B cell (primary cell): ENCODE results near the gene HEPN1. TPM values are rescaled to one million over a fixed set of nuclear protein-coding genes. Genes with fewer than 3 reads are reported as not detected.

Experiments
- ATAC-seq: fragments of 200-7000 bp; cut with Tn5 transposase; one replicate; pipeline ENCODE4 v1.10.0; 2021; ENCODE audit warnings: low read depth, mild to moderate bottlenecking, moderate number of reproducible peaks, moderate library complexity
- CTCF ChIA-PET: fragments of 350-600 bp; sonication (Branson Sonifier 250); formaldehyde crosslinking; loops from one replicate; lab custom pipeline; 2021; ENCODE audit warnings: antibody characterized with exemption, inconsistent platforms; lab: Charles Lee
- POLR2A ChIA-PET: fragments of 350-600 bp; sonication (Branson Sonifier 250); formaldehyde crosslinking; loops from one replicate; lab custom pipeline; 2021; ENCODE audit warnings: antibody characterized with exemption; lab: Charles Lee
- DNase-seq: peaks from one replicate; pipeline ENCODE4 v3.0.0; 2013
- H2AFZ ChIP-seq: 2 replicates; pipeline ENCODE4 v1.6.1; 2012; ENCODE audit warnings: mild to moderate bottlenecking, low read depth, low read length; ENCODE audit not compliant: insufficient read depth, poor library complexity, severe bottlenecking
- H3K27ac ChIP-seq, 2 donors: 1 replicate in 1 of 2; 2 replicates in 1 of 2; pipeline ENCODE4 v1.5.1; 2012 to 2013; ENCODE audit warnings: low read length in 2 of 2, mild to moderate bottlenecking in 2 of 2, moderate library complexity in 1 of 2
- H3K27me3 ChIP-seq, 4 experiments: fragments of 200-600 bp in 1 of 4; sonication (generic) in 1 of 4; replicated peaks in 1 of 4; 1 replicate in 2 of 4; 2 replicates in 2 of 4; pipeline versions ENCODE4 v1.6.1 to v1.7.0; 2013 to 2016; ENCODE audit warnings: low read length in 3 of 4, mild to moderate bottlenecking in 2 of 4, mixed read lengths in 1 of 4, moderate library complexity in 1 of 4; ENCODE audit not compliant: insufficient read depth in 4 of 4, control insufficient read depth in 3 of 4; ENCODE audit errors: control extremely low read depth in 1 of 4
- H3K36me3 ChIP-seq, 2 experiments: replicated peaks in 1 of 2; 1 replicate in 1 of 2; 2 replicates in 1 of 2; pipeline versions ENCODE4 v1.6.1 to v1.7.1; 2013; ENCODE audit warnings: low read length in 1 of 2; ENCODE audit not compliant: insufficient read depth in 2 of 2, control insufficient read depth in 1 of 2; ENCODE audit errors: control extremely low read depth in 1 of 2, extremely low read depth in 1 of 2
- H3K4me1 ChIP-seq, 2 donors: fragments of 200-600 bp in 1 of 2; sonication (generic) in 1 of 2; 1 replicate in 1 of 2; 2 replicates in 1 of 2; pipeline versions ENCODE4 v1.5.1 to v1.6.1; 2013 to 2017; ENCODE audit warnings: low read length in 2 of 2; ENCODE audit not compliant: control insufficient read depth in 2 of 2, insufficient read depth in 2 of 2
- H3K4me2 ChIP-seq: replicated peaks from 2 replicates; pipeline ENCODE3; 2012; ENCODE audit warnings: mild to moderate bottlenecking, low read depth, low read length; ENCODE audit not compliant: poor library complexity, severe bottlenecking
- H3K4me3 ChIP-seq, 5 experiments: fragments of 200-600 bp in 1 of 5; sonication (generic) in 1 of 5; 1 replicate in 3 of 5; 2 replicates in 2 of 5; pipeline versions ENCODE4 v1.5.1 to v1.7.0; 2011 to 2016; ENCODE audit warnings: low read length in 4 of 5, mild to moderate bottlenecking in 4 of 5, low read depth in 2 of 5, control low read depth in 1 of 5, moderate library complexity in 1 of 5; ENCODE audit not compliant: insufficient read depth in 1 of 5; ENCODE audit errors: control extremely low read depth in 1 of 5, extremely low read depth in 1 of 5
- H3K79me2 ChIP-seq: fragments of 200-600 bp; sonication (generic); one replicate; pipeline ENCODE4 v1.6.0; 2016; ENCODE audit warnings: low read length; ENCODE audit not compliant: control insufficient read depth, insufficient read depth
- H3K9ac ChIP-seq: fragments of 200-600 bp; sonication (generic); 2 replicates; pipeline ENCODE4 v1.6.1; 2017; ENCODE audit warnings: mild to moderate bottlenecking, low read length, moderate library complexity
- H3K9me3 ChIP-seq, 3 donors: one replicate each; pipeline versions ENCODE4 v1.6.1 to v1.7.1; 2013; ENCODE audit warnings: low read length in 2 of 3; ENCODE audit not compliant: control insufficient read depth in 2 of 3, insufficient read depth in 1 of 3; ENCODE audit errors: control extremely low read depth in 1 of 3
- H4K20me1 ChIP-seq: 2 replicates; pipeline ENCODE4 v1.6.0; 2012; ENCODE audit warnings: mild to moderate bottlenecking, low read length; ENCODE audit not compliant: insufficient read depth, control insufficient read depth, poor library complexity, severe bottlenecking
- H3K27ac Mint-ChIP-seq: one replicate; pipeline ENCODE4 v1.8.0; 2021; ENCODE audit warnings: mixed read lengths
- H3K27me3 Mint-ChIP-seq: one replicate; pipeline ENCODE4 v1.8.0; 2021; ENCODE audit warnings: mixed read lengths
- H3K4me1 Mint-ChIP-seq: one replicate; pipeline ENCODE4 v1.8.0; 2021; ENCODE audit warnings: mixed read lengths
- H3K4me3 Mint-ChIP-seq: one replicate; pipeline ENCODE4 v1.8.0; 2021; ENCODE audit warnings: mixed read lengths
- H3K9me3 Mint-ChIP-seq: one replicate; pipeline ENCODE4 v1.8.0; 2022; ENCODE audit warnings: mixed read lengths; ENCODE audit not compliant: insufficient read depth
- EZH2 ChIP-seq: IDR thresholded peaks from 2 replicates; pipeline ENCODE4 v1.6.1; 2012; ENCODE audit warnings: borderline replicate concordance, low read depth, mild to moderate bottlenecking, moderate library complexity, low read length; ENCODE audit not compliant: insufficient read depth, poor library complexity, severe bottlenecking
- WGBS: methylation state at CpG from one replicate; pipeline ENCODE4 v1.1.5; 2013; ENCODE audit warnings: missing lambda C conversion rate; ENCODE audit not compliant: insufficient coverage; 5-methylcytosine and 5-hydroxymethylcytosine counted together
- intact Hi-C: fragments of 100-400 bp; cut with micrococcal nuclease; formaldehyde crosslinking; loops from one replicate; pipeline ENCODE4 v1.10.0; 2022
- polyA plus RNA-seq: library from polyadenylated mRNA; depleted of rRNA; stranded (reverse); fragments of >200 nt; gene quantifications from 2 replicates; pipeline ENCODE4 v1.2.3, GENCODE V29; 2012
- total RNA-seq, 2 donors: library from RNA; stranded (reverse); fragments of 120-200 nt in 1 of 2; gene quantifications; 1 replicate in 1 of 2; 2 replicates in 1 of 2; pipeline versions ENCODE4 v1.2.3 to v1.2.4, GENCODE V29; 2013 to 2022
- TF ChIP-seq, protein P1 (sequence below): fragments of 200-600 bp; IDR thresholded peaks from one replicate; pipeline ENCODE4 v1.8.0; 2022; ENCODE audit warnings: antibody characterized with exemption, mild to moderate bottlenecking

Gene HEPN1
- total and polyA plus RNA-seq, 2 donors (not counting 1 experiment from before 2014, with no cell fraction given), result not detected

DNA sequence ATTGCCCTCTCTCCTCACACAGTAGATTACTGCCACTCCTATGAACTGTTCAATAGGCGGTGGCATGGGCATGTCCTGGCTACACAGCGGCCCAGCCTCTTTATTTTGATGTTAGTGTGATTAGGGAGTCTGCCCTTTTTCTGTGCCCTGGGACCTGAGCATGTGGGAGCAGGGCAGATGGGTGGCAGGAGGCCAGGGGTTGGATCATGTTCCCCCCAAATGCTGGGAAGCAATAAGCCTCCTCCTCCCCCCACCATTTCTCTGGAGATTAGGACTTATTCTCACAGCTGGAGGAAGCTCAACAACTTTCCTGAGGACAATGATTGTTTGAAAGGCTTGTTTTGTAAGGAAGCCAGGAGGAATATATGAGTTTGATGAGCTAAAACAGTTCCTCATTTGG is 848 bp downstream of the HEPN1 start:
- H3K4me3 ChIP-seq, result no peak overlapping the region
- POLR2A ChIA-PET, result no interaction called here
- H3K9me3 ChIP-seq, result peaks cover 0 to 6% (median 0%) of the 10 kb centered on the region in 3 donors
- no peak overlapping the region for H3K4me2 ChIP-seq
- H4K20me1 ChIP-seq, result no peaks in the 10 kb centered on the region
- WGBS, result 100% methylated on average over 1 of the region's 2 CpGs
- TF ChIP-seq, protein P1, sequence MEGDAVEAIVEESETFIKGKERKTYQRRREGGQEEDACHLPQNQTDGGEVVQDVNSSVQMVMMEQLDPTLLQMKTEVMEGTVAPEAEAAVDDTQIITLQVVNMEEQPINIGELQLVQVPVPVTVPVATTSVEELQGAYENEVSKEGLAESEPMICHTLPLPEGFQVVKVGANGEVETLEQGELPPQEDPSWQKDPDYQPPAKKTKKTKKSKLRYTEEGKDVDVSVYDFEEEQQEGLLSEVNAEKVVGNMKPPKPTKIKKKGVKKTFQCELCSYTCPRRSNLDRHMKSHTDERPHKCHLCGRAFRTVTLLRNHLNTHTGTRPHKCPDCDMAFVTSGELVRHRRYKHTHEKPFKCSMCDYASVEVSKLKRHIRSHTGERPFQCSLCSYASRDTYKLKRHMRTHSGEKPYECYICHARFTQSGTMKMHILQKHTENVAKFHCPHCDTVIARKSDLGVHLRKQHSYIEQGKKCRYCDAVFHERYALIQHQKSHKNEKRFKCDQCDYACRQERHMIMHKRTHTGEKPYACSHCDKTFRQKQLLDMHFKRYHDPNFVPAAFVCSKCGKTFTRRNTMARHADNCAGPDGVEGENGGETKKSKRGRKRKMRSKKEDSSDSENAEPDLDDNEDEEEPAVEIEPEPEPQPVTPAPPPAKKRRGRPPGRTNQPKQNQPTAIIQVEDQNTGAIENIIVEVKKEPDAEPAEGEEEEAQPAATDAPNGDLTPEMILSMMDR, result no peak
- no peak for TF ChIP-seq EZH2
- ATAC-seq (no peak), DNase-seq (no peak)
- Mint-ChIP-seq H3K27me3 (peaks cover 66% of the 10 kb centered on the region), H3K4me3 (no peak overlapping the region), H3K27ac (no peak overlapping the region), H3K4me1 (peaks cover 2% of the 10 kb centered on the region), H3K9me3 (no peaks in the 10 kb centered on the region)
- peaks cover 0 to 53% (median 8%) of the 10 kb centered on the region in 4 experiments for H3K27me3 ChIP-seq
- H3K4me1 ChIP-seq, result peaks cover 0 to 7% of the 10 kb centered on the region in 2 donors
- intact Hi-C loops, result no loop called here
- H2AFZ ChIP-seq, result no peak overlapping the region
- H3K36me3 ChIP-seq, result no peaks in the 10 kb centered on the region
- no peaks in the 10 kb centered on the region for H3K79me2 ChIP-seq
- CTCF ChIA-PET, result no interaction called here
- no peak overlapping the region for H3K9ac ChIP-seq
- H3K27ac ChIP-seq, result no peak overlapping the region

GRCh38 chr11:124920356-124920755 is 1.3 kb downstream of the HEPN1 start:
- Histone ChIP-seq H3K4me2 (peak overlapping the region; percentile 83), H3K27me3 (peaks cover 0 to 53% (median 8%) of the 10 kb centered on the region in 4 experiments), H3K27ac (no peak overlapping the region), H3K9me3 (peaks cover 0 to 6% (median 0%) of the 10 kb centered on the region in 3 donors), H3K79me2 (no peaks in the 10 kb centered on the region), H3K4me3 (peak overlapping the region in 2 of 5 experiments; percentile 35 to 44), H3K36me3 (no peaks in the 10 kb centered on the region), H3K9ac (peak overlapping the region; percentile 48), H3K4me1 (peaks cover 0 to 7% of the 10 kb centered on the region in 2 donors), H4K20me1 (no peaks in the 10 kb centered on the region), H2AFZ (peak overlapping the region; percentile 75)
- H3K27ac Mint-ChIP-seq, result no peak overlapping the region
- H3K4me1 Mint-ChIP-seq, result peaks cover 2% of the 10 kb centered on the region
- H3K27me3 Mint-ChIP-seq, result peaks cover 66% of the 10 kb centered on the region
- no peaks in the 10 kb centered on the region for H3K9me3 Mint-ChIP-seq
- CTCF ChIA-PET, result no interaction called here
- WGBS, result 100% methylated on average over 1 of the region's 5 CpGs
- H3K4me3 Mint-ChIP-seq, result peak overlapping the region; percentile 85
- POLR2A ChIA-PET, result interaction anchor here (0.5 to 0.7 kb wide), 3 partner anchors 74 to 246 kb away, joined by 3 to 5 read pairs (median 4); partner anchors contain the start of gene SPA17
- DNase-seq (no peak), ATAC-seq (no peak)
- intact Hi-C loops, result no loop called here
- TF ChIP-seq EZH2, result no peak
- TF ChIP-seq, protein P1, result no peak
